HEK293 (cell line): ENCODE results near the gene HIPK1.

Source experiments
- CTCF ChIA-PET: fragments of 350-600 bp; formaldehyde crosslinking; extraction: SDS; loops from one replicate; lab custom pipeline; 2021; ENCODE audit warnings: antibody characterized with exemption; lab: Yijun Ruan, JAX
- POLR2A ChIA-PET: fragments of 300-600 bp; formaldehyde crosslinking; extraction: SDS; loops from one replicate; lab custom pipeline; 2020; ENCODE audit warnings: antibody characterized with exemption, inconsistent platforms; lab: Yijun Ruan, JAX
- H3K27ac ChIP-seq: fragments of 200-500 bp; sonication (Bioruptor generic); 2 replicates; pipeline ENCODE4 v1.5.1; 2014; ENCODE audit warnings: low read depth, low read length, control low read depth, inconsistent platforms; ENCODE audit errors: extremely low read depth
- H3K36me3 ChIP-seq, 2 experiments: fragments of 200-500 bp in 1 of 2; sonication (Bioruptor generic) in 1 of 2; 1 replicate in 1 of 2; 2 replicates in 1 of 2; pipeline ENCODE4 v1.5.1; 2014 to 2017; ENCODE audit warnings: inconsistent platforms in 2 of 2, low read length in 2 of 2; ENCODE audit not compliant: control insufficient read depth in 2 of 2, insufficient read depth in 1 of 2
- H3K4me1 ChIP-seq: fragments of 200-500 bp; sonication (Bioruptor generic); 2 replicates; pipeline ENCODE4 v1.5.1; 2014; ENCODE audit warnings: mild to moderate bottlenecking, low read length, inconsistent platforms; ENCODE audit not compliant: control insufficient read depth, insufficient read depth
- H3K4me3 ChIP-seq: 2 replicates; pipeline ENCODE4 v1.5.1; 2011; ENCODE audit warnings: low read depth, mild to moderate bottlenecking, control low read depth, low read length, moderate library complexity
- H3K9me3 ChIP-seq: fragments of 200-500 bp; sonication (Bioruptor generic); 2 replicates; pipeline ENCODE4 v1.5.1; 2014; ENCODE audit warnings: low read depth, low read length, inconsistent platforms; ENCODE audit not compliant: control insufficient read depth, insufficient read depth
- BCL11B ChIP-seq: fragments of 450-650 bp; formaldehyde crosslinking; IDR thresholded peaks from 2 replicates; pipeline ENCODE4 v1.5.1; 2016; ENCODE audit warnings: low read depth, missing biosample characterization, missing genetic modification characterization
- KLF1 ChIP-seq: fragments of 450-650 bp; formaldehyde crosslinking; IDR thresholded peaks from 2 replicates; pipeline ENCODE4 v1.5.1; 2016; ENCODE audit warnings: missing biosample characterization, missing genetic modification characterization
- KLF7 ChIP-seq: fragments of 450-650 bp; formaldehyde crosslinking; IDR thresholded peaks from 2 replicates; pipeline ENCODE4 v1.5.1; 2016; ENCODE audit warnings: missing biosample characterization, missing genetic modification characterization, borderline replicate concordance
- RBAK ChIP-seq: fragments of 450-650 bp; formaldehyde crosslinking; IDR thresholded peaks from 2 replicates; pipeline ENCODE4 v1.5.1; 2016; ENCODE audit warnings: missing biosample characterization, missing genetic modification characterization
- ZBTB17 ChIP-seq: fragments of 450-650 bp; formaldehyde crosslinking; IDR thresholded peaks from 2 replicates; pipeline ENCODE4 v1.5.1; 2016; ENCODE audit warnings: missing biosample characterization, missing genetic modification characterization
- ZFHX2 ChIP-seq: fragments of 450-650 bp; formaldehyde crosslinking; conservative IDR thresholded peaks from 2 replicates; pipeline ENCODE4 v1.5.1; 2016; ENCODE audit warnings: missing biosample characterization, missing genetic modification characterization
- ZIC2 ChIP-seq: fragments of 450-650 bp; formaldehyde crosslinking; IDR thresholded peaks from 2 replicates; pipeline ENCODE4 v1.5.1; 2016; ENCODE audit warnings: missing biosample characterization, missing genetic modification characterization
- ZNF112 ChIP-seq: fragments of 450-650 bp; formaldehyde crosslinking; IDR thresholded peaks from 2 replicates; pipeline ENCODE4 v1.5.0; 2017; ENCODE audit warnings: missing biosample characterization, missing genetic modification characterization
- ZNF121 ChIP-seq: fragments of 450-650 bp; formaldehyde crosslinking; IDR thresholded peaks from 2 replicates; pipeline ENCODE4 v1.5.1; 2016; ENCODE audit warnings: missing biosample characterization, missing genetic modification characterization
- ZNF155 ChIP-seq: fragments of 450-650 bp; formaldehyde crosslinking; IDR thresholded peaks from 2 replicates; pipeline ENCODE4 v1.5.1; 2016; ENCODE audit warnings: missing biosample characterization, missing genetic modification characterization
- ZNF2 ChIP-seq: fragments of 450-650 bp; formaldehyde crosslinking; IDR thresholded peaks from 2 replicates; pipeline ENCODE4 v1.5.1; 2016; ENCODE audit warnings: missing biosample characterization, missing genetic modification characterization
- ZNF202 ChIP-seq: fragments of 450-650 bp; formaldehyde crosslinking; IDR thresholded peaks from 2 replicates; pipeline ENCODE4 v1.5.1; 2016; ENCODE audit warnings: missing biosample characterization, missing genetic modification characterization, borderline replicate concordance
- ZNF23 ChIP-seq: fragments of 450-650 bp; formaldehyde crosslinking; IDR thresholded peaks from 2 replicates; pipeline ENCODE4 v1.5.1; 2016; ENCODE audit warnings: missing biosample characterization, missing genetic modification characterization, borderline replicate concordance
- ZNF544 ChIP-seq: fragments of 450-650 bp; formaldehyde crosslinking; IDR thresholded peaks from 2 replicates; pipeline ENCODE4 v1.5.0; 2017; ENCODE audit warnings: missing biosample characterization, missing genetic modification characterization
- ZNF596 ChIP-seq: fragments of 450-650 bp; IDR thresholded peaks from 2 replicates; pipeline ENCODE4 v1.5.0; 2018; ENCODE audit warnings: missing biosample characterization, mild to moderate bottlenecking, missing genetic modification characterization, moderate library complexity
- TF ChIP-seq, protein P1 (sequence below): fragments of 450-650 bp; formaldehyde crosslinking; IDR thresholded peaks from 2 replicates; pipeline ENCODE4 v1.5.1; 2016; ENCODE audit warnings: missing biosample characterization, missing genetic modification characterization

The HIPK1 gene

DNA sequence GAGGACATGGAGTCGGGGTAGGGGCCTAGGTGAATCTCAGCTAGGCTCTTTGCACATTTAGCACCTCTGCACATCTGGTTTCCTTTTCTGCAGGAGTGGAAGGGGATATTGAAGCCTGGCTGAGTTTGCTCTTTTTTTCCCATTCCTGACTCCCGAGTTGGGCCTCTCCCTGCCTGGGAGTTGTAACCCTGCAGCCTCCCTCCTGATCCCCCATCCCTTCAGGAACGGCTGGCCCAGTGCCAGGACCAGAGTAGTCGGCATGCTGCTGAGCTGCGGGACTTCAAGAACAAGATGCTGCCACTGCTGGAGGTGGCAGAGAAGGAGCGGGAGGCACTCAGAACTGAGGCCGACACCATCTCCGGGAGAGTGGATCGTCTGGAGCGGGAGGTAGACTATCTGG, 51.0 kb downstream of the HIPK1 start:
- H3K27ac ChIP-seq: no peak overlapping the region
- H3K36me3 ChIP-seq: peaks cover 0 to 2% of the 10 kb centered on the region in 2 experiments; a peak in 1 of 3 replicates
- TF ChIP-seq ZNF544 (tag by site-specific recombination) (0 out of 2 replicates have a peak, but pooled peaks have one; percentile 11), ZNF121 (tag by site-specific recombination) (no peak), ZIC2 (tag by site-specific recombination) (peak; percentile 56)
- H3K4me3 ChIP-seq: no peak overlapping the region
- POLR2A ChIA-PET: no interaction called here
- CTCF ChIA-PET: interaction anchor here (0.5 to 7.7 kb wide), 14 partner anchors 11 to 1077 kb away, joined by 3 to 99 read pairs (median 4); no protein-coding TSS in a partner anchor
- no peaks in the 10 kb centered on the region for H3K9me3 ChIP-seq
- H3K4me1 ChIP-seq: peaks cover 5% of the 10 kb centered on the region; the same call in 1 of the 2 replicates

DNA sequence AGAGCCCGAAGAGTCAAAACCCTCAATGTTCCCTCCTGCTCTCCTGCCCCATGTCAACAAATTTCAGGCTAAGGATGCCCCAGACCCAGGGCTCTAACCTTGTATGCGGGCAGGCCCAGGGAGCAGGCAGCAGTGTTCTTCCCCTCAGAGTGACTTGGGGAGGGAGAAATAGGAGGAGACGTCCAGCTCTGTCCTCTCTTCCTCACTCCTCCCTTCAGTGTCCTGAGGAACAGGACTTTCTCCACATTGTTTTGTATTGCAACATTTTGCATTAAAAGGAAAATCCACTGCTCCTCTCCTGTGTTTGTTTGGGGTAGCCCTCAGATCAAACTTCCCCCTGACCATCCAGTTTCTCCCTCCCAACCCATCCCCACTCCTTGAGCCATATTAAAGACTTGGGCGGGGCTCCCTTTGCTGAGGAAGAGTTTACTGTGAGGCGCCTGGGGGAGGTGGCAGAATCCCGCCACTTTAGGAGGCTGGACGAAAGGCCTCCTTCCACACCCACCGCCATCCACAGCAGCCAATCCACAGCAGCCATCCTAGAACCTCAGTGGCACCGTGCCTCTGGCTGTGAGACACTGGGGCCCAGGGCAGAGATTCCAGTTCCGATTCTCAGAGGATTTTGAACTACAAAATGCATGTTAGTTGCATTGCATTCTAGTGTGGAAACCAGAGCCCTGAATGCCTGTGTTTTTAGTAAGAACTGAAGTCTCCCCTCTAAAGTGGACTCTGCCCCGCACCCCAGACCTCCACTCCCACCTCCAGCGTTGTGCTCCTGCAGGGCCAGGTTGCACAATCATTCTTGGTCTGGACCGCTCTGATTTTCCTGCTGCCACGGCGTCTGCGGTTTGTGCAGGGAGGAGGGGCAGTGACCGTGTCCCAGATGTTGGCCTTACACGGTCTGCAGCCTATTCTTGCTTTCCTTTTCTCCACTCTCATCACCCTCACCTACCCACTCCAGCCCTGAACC, 53.1 kb downstream of the HIPK1 start:
- H3K4me3 ChIP-seq: no peak overlapping the region
- H3K9me3 ChIP-seq: no peaks in the 10 kb centered on the region
- ChIA-PET POLR2A (no interaction called here), CTCF (interaction anchor here (7.7 kb wide), 1 partner anchor 301 kb away, joined by 99 read pairs; no protein-coding TSS in a partner anchor)
- H3K4me1 ChIP-seq: peaks cover 5% of the 10 kb centered on the region; the same call in 1 of the 2 replicates
- no peaks in the 10 kb centered on the region for H3K36me3 ChIP-seq
- no peak overlapping the region for H3K27ac ChIP-seq
- no peak for TF ChIP-seq ZBTB17
- no peak for TF ChIP-seq BCL11B (tag by site-specific recombination)
- TF ChIP-seq, protein P1, sequence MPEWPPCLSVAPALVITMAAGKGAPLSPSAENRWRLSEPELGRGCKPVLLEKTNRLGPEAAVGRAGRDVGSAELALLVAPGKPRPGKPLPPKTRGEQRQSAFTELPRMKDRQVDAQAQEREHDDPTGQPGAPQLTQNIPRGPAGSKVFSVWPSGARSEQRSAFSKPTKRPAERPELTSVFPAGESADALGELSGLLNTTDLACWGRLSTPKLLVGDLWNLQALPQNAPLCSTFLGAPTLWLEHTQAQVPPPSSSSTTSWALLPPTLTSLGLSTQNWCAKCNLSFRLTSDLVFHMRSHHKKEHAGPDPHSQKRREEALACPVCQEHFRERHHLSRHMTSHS (tag by site-specific recombination): no peak
- TF ChIP-seq ZNF155: no peak
- TF ChIP-seq ZNF112: no peak
- no peak for TF ChIP-seq RBAK (tag by site-specific recombination)
- no peak for TF ChIP-seq ZNF202 (tag by site-specific recombination)
- no peak for TF ChIP-seq KLF1 (tag by site-specific recombination)
- no peak for TF ChIP-seq ZNF596 (tag by site-specific recombination)
- no peak for TF ChIP-seq KLF7

DNA sequence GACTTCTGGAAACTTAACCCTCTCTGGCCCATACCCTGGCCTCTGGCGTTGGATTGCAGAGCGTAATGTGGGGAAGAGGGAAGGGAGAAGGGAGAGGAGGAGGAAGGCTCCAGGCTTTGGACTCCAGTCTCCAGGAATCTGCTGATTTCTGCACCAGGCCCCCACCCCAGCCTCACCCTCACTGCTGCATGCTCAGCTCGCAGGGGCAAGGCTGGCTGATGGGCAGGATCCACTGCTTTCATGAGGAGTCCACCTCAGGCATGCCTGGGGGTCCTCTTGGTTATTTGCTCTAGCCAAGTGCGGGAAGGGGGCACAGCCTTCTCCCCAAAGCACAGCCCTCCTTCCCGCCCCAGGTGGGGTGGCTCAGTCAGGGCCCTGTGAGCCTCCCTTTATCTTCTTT, 53.8 kb downstream of the HIPK1 start:
- peaks cover 5% of the 10 kb centered on the region; the same call in 1 of the 2 replicates for H3K4me1 ChIP-seq
- ChIA-PET CTCF (no interaction called here), POLR2A (no interaction called here)
- no peak for TF ChIP-seq ZNF23 (tag by site-specific recombination)
- no peak overlapping the region for H3K27ac ChIP-seq
- H3K9me3 ChIP-seq: no peaks in the 10 kb centered on the region
- no peak overlapping the region for H3K4me3 ChIP-seq
- no peaks in the 10 kb centered on the region for H3K36me3 ChIP-seq

DNA sequence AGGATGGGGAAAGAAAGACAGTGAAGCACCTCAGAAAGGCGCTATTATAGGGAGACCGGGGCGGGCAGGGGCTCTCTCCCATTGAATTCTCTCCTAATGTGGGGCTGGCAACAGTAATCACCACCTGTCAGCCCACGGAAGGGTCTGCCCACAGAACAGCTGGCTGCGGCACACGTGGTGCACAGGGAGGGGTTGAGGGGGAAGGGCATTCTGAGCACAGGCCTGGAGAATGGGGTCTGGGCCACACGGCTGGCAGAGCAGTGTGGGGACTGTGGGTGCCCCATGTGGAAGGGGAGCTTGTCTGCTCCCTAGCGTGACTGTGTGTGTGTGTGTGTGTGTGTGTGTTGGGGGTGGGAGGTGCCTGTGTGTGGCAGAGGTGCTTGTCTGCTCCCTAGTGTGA, 54.3 kb downstream of the HIPK1 start:
- CTCF ChIA-PET: no interaction called here
- Histone ChIP-seq H3K36me3 (no peaks in the 10 kb centered on the region), H3K9me3 (no peaks in the 10 kb centered on the region), H3K4me3 (no peak overlapping the region), H3K27ac (no peak overlapping the region), H3K4me1 (peaks cover 5% of the 10 kb centered on the region; the same call in 1 of the 2 replicates)
- TF ChIP-seq ZFHX2 (tag by site-specific recombination) (peak; percentile 49), ZNF2 (tag by site-specific recombination) (no peak)
- POLR2A ChIA-PET: no interaction called here
